Omental fat pad (tissue), 4 donors: ENCODE measurements around the gene METTL18. TPM values are rescaled to one million over a fixed set of nuclear protein-coding genes. Genes with fewer than 3 reads are reported as not detected.

Experiments
- ATAC-seq: fragments of 150-250 bp; one replicate; pipeline ENCODE4 v1.9.1; 2016; ENCODE audit warnings: mild to moderate bottlenecking, moderate library complexity; ENCODE audit not compliant: low FRiP score
- DNase-seq: peaks from one replicate; pipeline ENCODE4 v3.0.0-alpha.2; 2019; ENCODE audit warnings: low spot score
- total RNA-seq, 4 donors: library from RNA; depleted of rRNA; stranded (reverse); fragments of >200 nt; gene quantifications; one replicate each; pipeline ENCODE4 v1.1.0, GENCODE V29; 2016
- TF ChIP-seq, protein P1 (sequence below), 3 donors: fragments of 450-650 bp; IDR thresholded peaks; one replicate each; pipeline ENCODE4 v1.5.1; 2016 to 2017; ENCODE audit warnings: antibody characterized with exemption in 3 of 3, mild to moderate bottlenecking in 3 of 3, moderate library complexity in 2 of 3

Gene METTL18
- total RNA-seq, 4 donors from 2014 or later, result 1.9 to 7.1 (median 3.5) TPM

GRCh38 chr1:169788402-169788801 lies 6.3 kb downstream of the METTL18 start:
- ATAC-seq (no peak), DNase-seq (no peak)
- TF ChIP-seq, protein P1, sequence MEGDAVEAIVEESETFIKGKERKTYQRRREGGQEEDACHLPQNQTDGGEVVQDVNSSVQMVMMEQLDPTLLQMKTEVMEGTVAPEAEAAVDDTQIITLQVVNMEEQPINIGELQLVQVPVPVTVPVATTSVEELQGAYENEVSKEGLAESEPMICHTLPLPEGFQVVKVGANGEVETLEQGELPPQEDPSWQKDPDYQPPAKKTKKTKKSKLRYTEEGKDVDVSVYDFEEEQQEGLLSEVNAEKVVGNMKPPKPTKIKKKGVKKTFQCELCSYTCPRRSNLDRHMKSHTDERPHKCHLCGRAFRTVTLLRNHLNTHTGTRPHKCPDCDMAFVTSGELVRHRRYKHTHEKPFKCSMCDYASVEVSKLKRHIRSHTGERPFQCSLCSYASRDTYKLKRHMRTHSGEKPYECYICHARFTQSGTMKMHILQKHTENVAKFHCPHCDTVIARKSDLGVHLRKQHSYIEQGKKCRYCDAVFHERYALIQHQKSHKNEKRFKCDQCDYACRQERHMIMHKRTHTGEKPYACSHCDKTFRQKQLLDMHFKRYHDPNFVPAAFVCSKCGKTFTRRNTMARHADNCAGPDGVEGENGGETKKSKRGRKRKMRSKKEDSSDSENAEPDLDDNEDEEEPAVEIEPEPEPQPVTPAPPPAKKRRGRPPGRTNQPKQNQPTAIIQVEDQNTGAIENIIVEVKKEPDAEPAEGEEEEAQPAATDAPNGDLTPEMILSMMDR (IDR thresholded peaks at IDR 0.05), result no peak

GRCh38 chr1:169786974-169787373 lies 7.7 kb downstream of the METTL18 start:
- DNase-seq (no peak), ATAC-seq (no peak)
- TF ChIP-seq, protein P1 (IDR thresholded peaks at IDR 0.05), result no peak

DNA sequence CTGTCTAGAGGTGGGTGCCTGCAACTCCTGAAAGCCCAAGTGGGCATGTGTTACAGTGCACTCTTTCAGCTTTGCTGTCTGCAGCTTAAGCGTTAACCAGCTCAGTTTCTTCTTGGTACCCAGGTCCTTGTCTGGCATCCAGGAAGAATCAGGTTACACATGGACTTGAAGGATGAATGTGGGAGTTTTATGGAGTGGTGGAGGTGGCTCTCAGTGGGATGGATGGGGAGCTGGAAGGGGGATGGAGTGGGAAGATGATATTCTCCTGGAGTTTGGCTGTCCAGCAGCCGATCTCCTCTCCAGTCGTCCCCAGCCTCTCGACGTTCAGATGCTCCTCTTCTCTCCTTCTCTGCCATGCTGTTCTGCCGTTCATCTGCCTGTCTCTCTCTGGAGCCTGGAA lies 9.4 kb downstream of the METTL18 start:
- ATAC-seq (no peak), DNase-seq (no peak)
- TF ChIP-seq, protein P1 (IDR thresholded peaks at IDR 0.05), result no peak

GRCh38 chr1:169784102-169784501 lies 10.6 kb downstream of the METTL18 start:
- no peak for ATAC-seq
- no peak for DNase-seq
- TF ChIP-seq, protein P1 (IDR thresholded peaks at IDR 0.05), result no peak

- DNase-seq, result no peak
- ATAC-seq, result no peak
- TF ChIP-seq, protein P1 (IDR thresholded peaks at IDR 0.05), result no peak
Observed at GRCh38 chr1:169782596-169782995, 12.1 kb downstream of the METTL18 start.

GRCh38 chr1:169779970-169780369 lies 14.7 kb downstream of the METTL18 start:
- no peak for ATAC-seq
- no peak for DNase-seq
- TF ChIP-seq, protein P1 (IDR thresholded peaks at IDR 0.05), result no peak

DNA sequence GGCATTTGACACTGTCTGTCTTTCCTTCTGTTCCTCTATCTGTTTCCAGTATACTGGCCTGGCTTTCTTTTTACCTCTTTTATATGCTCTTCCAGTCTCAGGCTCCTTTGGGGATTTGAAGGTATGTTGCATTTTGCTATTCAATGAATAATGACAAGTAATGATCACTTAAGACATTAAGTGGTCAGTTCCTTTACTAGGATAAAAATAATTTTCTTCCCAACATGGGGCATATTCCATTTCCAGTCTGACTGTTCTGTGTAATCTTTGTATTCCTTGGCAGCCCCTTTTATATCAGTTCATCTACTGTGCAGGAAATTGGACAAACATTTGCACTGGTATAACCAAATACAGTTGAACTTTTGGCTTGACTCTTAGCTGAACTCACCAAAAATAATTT lies 15.6 kb downstream of the METTL18 start:
- TF ChIP-seq, protein P1 (IDR thresholded peaks at IDR 0.05), result no peak
- no peak for ATAC-seq

More for the DNA sequence above, 15.6 kb downstream of the METTL18 start:
- no peak for DNase-seq
